GM20000 (cell line): ENCODE data around the gene CC2D1A.

Experiments used
- DNase-seq: peaks from one replicate; pipeline ENCODE4 v3.0.0; 2012; ENCODE audit warnings: low spot score
- TF ChIP-seq, protein P1 (sequence below): IDR thresholded peaks from 2 replicates; pipeline ENCODE4 v1.5.1; 2012; ENCODE audit warnings: mild to moderate bottlenecking, control low read depth; ENCODE audit errors: extremely low read depth, missing control alignments

The CC2D1A gene

DNA sequence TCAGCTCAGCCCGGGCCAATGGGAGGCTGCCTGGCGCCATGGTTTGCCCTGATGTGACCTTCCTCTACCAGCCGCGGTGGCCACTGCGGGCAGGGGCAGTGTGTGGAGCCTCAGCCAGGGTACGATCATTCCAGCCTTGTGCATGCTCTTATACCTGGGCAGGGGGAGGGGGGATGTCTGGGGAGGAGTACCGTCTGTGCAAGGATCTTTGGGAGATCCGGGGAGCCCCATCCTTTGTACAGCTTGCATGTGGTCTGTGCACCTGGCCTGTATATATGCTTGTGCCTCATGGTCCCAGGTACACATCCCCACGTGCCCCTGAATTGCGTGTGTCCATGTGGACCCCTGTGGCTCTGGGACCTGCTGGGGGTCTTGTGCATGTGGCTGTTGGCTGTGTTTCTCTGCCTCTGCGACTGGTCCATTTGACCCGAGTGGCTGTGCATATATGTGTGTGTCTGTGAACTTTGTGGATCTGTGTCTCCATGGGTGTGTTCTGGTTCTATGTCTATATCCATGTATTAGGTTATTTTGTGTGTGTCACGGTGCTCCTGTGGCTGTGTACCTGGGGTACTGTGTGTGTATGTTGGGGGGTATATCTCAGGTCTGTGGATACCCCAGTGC is 41.8 kb upstream of the CC2D1A start:
- TF ChIP-seq, protein P1, sequence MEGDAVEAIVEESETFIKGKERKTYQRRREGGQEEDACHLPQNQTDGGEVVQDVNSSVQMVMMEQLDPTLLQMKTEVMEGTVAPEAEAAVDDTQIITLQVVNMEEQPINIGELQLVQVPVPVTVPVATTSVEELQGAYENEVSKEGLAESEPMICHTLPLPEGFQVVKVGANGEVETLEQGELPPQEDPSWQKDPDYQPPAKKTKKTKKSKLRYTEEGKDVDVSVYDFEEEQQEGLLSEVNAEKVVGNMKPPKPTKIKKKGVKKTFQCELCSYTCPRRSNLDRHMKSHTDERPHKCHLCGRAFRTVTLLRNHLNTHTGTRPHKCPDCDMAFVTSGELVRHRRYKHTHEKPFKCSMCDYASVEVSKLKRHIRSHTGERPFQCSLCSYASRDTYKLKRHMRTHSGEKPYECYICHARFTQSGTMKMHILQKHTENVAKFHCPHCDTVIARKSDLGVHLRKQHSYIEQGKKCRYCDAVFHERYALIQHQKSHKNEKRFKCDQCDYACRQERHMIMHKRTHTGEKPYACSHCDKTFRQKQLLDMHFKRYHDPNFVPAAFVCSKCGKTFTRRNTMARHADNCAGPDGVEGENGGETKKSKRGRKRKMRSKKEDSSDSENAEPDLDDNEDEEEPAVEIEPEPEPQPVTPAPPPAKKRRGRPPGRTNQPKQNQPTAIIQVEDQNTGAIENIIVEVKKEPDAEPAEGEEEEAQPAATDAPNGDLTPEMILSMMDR = no peak
- DNase-seq = no peak

DNA sequence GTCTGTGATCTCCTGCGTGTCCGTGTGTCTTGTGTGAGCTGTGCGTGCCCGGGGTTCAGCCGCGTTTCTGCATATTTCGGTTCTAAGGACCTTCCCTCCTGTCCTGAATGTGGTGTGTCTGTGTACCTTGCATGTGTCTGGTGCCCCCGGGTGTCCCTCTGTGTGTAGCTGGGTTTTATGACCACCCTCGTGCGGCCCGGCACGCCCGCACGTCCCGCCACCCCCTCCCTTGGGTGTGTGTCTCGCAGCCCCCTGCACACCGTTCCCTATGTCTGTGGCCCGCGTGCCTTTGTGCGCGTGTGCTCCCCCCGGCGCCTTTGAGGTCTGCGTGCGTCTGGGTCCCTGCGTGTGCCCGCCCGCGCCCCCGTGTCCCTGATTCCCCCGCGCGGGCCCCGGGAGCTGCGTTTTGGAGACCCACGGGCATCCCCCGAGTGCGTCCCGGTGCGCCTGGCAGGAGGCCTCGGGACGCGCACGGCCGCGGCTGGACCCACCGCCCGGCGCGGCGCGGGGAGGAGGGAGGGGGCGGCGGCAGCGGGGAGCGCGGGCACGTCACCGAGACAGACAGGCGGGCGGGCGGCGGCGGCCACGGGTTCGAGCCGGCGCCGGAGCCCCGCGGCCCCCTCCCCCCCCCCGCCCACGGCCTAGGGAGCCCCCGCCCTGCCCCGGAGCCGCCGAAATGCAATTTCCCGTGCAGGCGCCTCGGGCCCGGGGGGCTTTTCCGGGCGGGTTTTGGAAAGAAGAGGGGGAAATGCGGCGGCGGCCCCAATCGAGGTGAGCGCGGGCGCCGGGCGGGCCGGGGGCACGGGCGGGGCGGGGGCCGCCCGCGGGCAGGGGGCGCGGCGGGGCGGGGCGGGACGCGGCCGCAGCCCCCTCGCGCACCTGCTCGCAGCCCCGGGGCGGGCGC is 41.1 kb upstream of the CC2D1A start:
- peak; percentile 50 for DNase-seq
- TF ChIP-seq, protein P1 = no peak

DNA sequence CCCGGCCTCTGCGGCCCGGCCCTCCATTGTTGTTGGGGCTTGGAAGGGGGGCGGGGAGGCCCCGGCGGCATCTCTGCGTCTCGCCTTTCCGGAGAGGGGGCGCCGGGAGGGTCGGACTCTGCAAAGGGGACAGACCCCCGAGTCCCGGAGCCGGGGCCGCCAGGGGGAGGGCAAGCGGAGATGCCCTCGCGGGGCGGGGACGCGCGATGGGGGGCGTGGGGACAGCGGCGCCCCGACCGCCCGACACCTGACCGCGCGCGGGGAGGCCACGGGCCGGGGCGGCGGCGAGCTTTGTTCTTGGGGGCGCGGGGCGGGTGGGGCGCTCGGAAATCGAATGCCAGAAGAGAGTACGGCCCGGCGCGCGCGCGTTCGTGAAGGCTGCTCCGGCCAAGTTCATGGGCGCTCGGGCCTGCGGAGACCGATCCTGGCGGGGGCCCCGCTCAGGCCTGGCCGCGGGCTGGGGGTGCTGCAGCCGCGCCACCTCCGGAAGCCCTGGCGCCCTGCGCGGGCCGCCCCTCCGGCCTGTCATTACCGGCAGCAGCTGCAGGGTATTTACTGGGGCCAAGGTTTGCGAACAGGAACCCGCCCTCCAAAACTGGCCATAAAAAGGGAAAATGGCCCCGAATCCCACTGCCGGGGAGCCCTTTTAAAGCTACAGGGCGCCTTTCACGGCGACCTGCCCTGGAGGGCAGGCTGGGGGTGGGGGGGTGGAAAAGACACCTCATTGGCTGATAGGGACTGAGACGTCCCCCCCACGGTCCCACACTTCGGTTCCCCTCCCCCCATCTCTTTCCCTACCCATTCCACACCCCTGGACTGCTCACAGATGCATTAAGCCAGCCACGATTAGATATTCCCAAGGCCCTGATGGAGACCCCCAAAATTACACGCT is 40.2 kb upstream of the CC2D1A start:
- TF ChIP-seq, protein P1 = no peak
- DNase-seq = peak; percentile 74

DNA sequence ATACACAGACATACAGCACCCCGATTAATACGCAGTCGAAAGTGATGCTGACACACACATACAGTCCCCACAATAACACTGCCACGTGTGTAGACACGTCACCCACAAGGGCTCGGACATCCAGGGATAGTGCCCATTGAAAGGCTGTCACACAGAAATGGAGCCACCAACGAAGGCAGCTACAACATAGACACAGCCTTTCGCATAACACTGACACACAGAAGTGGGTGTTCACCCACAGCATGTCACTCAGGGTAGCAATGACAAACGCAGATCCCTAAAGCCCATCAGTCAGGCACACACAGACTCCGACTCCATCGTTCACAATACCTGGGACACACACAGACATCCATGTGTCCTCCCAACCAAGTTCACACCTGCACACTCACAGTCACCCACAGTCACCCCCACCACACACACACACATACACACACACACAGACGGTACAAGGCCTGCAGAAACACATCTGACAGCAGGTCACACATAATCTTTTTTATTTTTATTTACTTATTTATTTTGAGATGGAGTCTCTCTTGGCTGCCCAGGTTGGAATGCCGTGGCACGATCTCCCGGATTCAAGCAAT is 39.4 kb upstream of the CC2D1A start:
- TF ChIP-seq, protein P1 = no peak

DNA sequence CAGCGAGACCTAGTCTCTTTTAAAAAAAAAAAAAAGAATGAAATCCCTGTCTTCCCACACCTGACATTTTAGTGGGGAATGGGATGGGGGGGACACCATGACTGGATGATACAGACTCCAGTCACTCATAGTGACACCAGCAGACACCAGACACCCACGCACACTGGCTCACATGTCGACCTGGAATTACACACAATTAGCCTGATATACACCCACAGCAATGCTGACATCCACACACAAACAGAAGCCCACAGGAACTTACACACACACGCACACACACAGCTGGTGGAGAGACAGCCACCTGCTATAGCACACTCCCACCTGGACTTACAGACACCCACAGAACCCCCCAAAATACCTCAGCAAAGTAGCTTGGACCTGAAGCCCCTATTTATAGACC is 37.3 kb upstream of the CC2D1A start:
- TF ChIP-seq, protein P1 = no peak
- DNase-seq = no peak

More for the DNA sequence above, 39.4 kb upstream of the CC2D1A start:
- peak; percentile 26 for DNase-seq

DNA sequence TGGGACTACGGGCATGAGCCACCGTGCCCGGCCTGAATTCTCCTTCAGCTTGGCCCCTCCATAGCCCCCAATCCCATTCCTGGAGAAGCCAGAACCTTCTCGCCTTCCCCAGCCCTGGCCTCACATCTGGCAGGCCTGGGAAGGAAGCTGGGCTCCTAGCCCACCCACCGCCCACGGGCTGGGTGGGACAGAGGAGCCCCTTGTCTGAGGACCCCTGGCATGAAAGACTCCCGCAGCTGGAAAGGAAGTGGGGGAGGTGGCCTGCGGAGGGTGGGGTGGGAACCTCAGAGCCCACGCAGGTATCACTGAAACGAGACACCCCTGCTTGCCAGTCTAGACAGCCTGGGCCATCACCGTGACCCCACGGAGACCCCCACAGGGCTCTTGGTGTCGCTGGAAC is 36.7 kb upstream of the CC2D1A start:
- DNase-seq = no peak

More for the DNA sequence above, 36.7 kb upstream of the CC2D1A start:
- TF ChIP-seq, protein P1 = no peak
